HG03060 (cell line): ENCODE results near the gene HSFY1.
"Not testable (repeated sequence)": the region's sequence is repeated elsewhere in the genome, so short reads cannot be mapped to it uniquely, and the experiment has no call there.

ENCODE experiments used
- ATAC-seq: cut with Tn5 transposase; IDR thresholded peaks from one replicate; pipeline ENCODE4 v1.9.1; 2021; ENCODE audit warnings: low read depth, moderate number of reproducible peaks; ENCODE audit not compliant: unreplicated experiment

HSFY1 gene

GRCh38 chrY:18546420-18546819 is at the start of gene HSFY1:
TSS of gene HSFY1 (plus strand) at chrY:18546720. CDS start at chrY:18546788, 68 bp downstream.
- ATAC-seq: not testable (repeated sequence)

GRCh38 chrY:18504266-18504665 is 42.3 kb upstream of the HSFY1 start:
- not testable (repeated sequence) for ATAC-seq

DNA sequence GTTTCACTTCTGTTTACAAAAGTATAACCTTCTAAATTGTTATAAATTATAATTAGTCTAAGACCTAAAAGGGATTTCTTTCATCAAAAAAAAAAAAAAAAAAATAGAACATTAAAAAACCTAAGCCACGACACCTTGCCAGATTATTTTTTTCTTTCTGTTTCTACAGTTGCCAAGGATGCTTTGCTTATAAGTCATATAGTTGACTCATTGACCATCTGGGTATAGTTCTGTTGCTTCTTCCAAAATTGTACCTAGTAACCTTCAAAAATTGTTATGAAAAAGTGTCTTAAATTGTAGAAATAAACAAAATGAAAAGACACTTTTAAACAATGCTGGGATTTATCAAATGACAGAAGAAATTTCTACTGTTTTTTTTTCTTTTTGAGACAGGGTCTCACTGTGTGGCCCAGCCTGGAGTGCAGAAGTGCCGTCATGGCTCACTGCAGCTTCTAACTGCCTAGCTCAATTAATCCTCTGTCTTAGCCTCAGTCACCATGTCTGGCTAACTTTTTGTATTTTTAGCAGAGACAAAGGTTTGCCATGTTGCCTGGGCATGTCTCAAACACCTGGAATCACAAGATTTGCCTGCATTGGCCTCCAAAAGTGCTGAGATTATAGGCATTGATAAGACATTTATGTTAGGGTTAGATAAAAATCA is 15.4 kb upstream of the HSFY1 start:
- ATAC-seq: not testable (repeated sequence)

GRCh38 chrY:18538952-18539351 is 7.6 kb upstream of the HSFY1 start:
- ATAC-seq: not testable (repeated sequence)

DNA sequence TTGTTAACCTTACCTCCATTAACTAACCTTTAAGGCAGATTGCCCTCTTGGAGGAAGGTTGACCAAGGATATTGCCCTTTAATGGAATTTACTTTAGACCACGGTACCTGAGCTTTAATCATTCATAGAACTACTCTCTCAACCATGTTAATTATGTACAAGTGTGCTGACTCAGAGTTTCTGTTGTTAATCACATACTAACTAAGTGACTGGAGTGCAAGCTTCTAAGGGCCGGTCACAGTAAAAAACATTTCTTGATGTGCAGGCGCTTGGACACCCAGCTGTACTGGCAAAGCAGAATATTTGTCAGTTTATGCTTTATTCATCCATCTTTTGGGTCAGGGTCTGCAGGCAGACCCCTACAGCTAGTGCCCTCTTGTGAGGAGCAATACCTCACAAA is 6.6 kb downstream of the HSFY1 start:
- ATAC-seq: not testable (repeated sequence)

DNA sequence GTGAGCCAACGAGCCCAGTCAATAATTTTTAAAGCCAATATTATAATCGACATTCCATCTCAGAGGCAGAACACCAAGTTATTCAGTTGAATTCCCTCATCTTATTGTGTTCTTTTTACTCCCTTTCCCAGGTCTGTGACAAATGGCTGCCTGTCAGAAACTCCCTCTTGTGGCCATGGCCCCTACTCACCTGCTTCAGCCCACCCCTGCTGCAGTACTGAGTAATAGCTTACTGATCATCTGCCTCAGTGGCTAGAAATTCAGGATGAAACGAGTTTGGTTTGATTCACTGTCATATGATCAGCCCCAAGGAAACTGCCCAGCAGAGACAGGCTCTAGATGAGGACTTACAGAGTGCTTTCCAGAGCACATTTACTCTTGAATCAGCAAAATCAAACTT is 19.4 kb downstream of the HSFY1 start:
- ATAC-seq: not testable (repeated sequence)
